ENCODE data around the gene TSPAN32.

GRCh38 chr11:2310073-2310785 is 8.4 kb downstream of the TSPAN32 start:
- no peak for TF ChIP-seq POLR2AphosphoS5 (IDR thresholded peaks at IDR 0.05; ENCODE audit: low read depth, low read length)
- TF ChIP-seq POLR2A (IDR thresholded peaks at IDR 0.05; ENCODE audit: low read depth, low read length): no peak
- TF ChIP-seq TAF1 (IDR thresholded peaks at IDR 0.05; ENCODE audit: borderline replicate concordance, low read depth, low read length): no peak

Measured in GM12892 (cell line).